Gastrocnemius medialis (tissue), 4 donors: Measurements from ENCODE around the gene KISS1R. TPM values are rescaled to one million over a fixed set of nuclear protein-coding genes. Genes with fewer than 3 reads are reported as not detected.

ENCODE experiments used
- ATAC-seq, 2 donors: fragments of 150-250 bp; one replicate each; pipeline ENCODE4 v1.9.1; 2016
- DNase-seq, 2 donors: peaks; one replicate each; pipeline ENCODE4 v3.0.0-alpha.2; 2019
- H3K27ac ChIP-seq, 4 donors: fragments of 200-600 bp; sonication (generic); 1 replicate in 1 of 4; 2 replicates in 3 of 4; pipeline ENCODE4 v1.5.1; 2016 to 2018; ENCODE audit warnings: mild to moderate bottlenecking in 2 of 4, moderate library complexity in 1 of 4
- H3K27me3 ChIP-seq, 3 donors: fragments of 200-600 bp; sonication (generic) in 2 of 3; 1 replicate in 1 of 3; 2 replicates in 2 of 3; pipeline versions ENCODE4 v1.5.1 to v1.6.0; 2016 to 2019; ENCODE audit warnings: mild to moderate bottlenecking in 1 of 3, moderate library complexity in 1 of 3
- H3K36me3 ChIP-seq, 2 donors: fragments of 200-600 bp; sonication (generic) in 1 of 2; one replicate each; pipeline ENCODE4 v1.5.1; 2017 to 2018
- H3K4me1 ChIP-seq, 2 donors: fragments of 200-600 bp; sonication (generic) in 1 of 2; one replicate each; pipeline ENCODE4 v1.5.1; 2016 to 2017; ENCODE audit warnings: mild to moderate bottlenecking in 2 of 2
- H3K4me3 ChIP-seq, 4 donors: fragments of 200-600 bp; sonication (generic) in 3 of 4; 1 replicate in 1 of 4; 2 replicates in 3 of 4; pipeline ENCODE4 v1.5.1; 2016 to 2019; ENCODE audit warnings: mild to moderate bottlenecking in 2 of 4
- H3K9me3 ChIP-seq, 3 donors: fragments of 200-600 bp; sonication (generic) in 2 of 3; 1 replicate in 1 of 3; 2 replicates in 2 of 3; pipeline ENCODE4 v1.5.1; 2016 to 2019
- POLR2A ChIP-seq, 2 donors: fragments of 450-650 bp; IDR thresholded peaks; one replicate each; pipeline ENCODE4 v1.6.1; 2017; ENCODE audit warnings: antibody characterized with exemption in 2 of 2, mild to moderate bottlenecking in 2 of 2, moderate library complexity in 2 of 2
- in situ Hi-C, 4 donors: fragments of 200-750 bp; cut with MboI; loops; one replicate each; pipeline versions ENCODE4 v1.15.0 to v1.8.0; 2017; ENCODE audit warnings: low sequenced_read_pairs in 4 of 4
- intact Hi-C: fragments of 100-400 bp; cut with DNase I; formaldehyde crosslinking; loops from one replicate; pipeline ENCODE4 v1.15.1; 2023; ENCODE audit warnings: low total_unique reads
- total RNA-seq, 4 donors: library from RNA; depleted of rRNA; stranded (reverse); fragments of >200 nt; gene quantifications; one replicate each; pipeline versions ENCODE4 v1.1.0 to v1.2.3, GENCODE V29; 2016
- TF ChIP-seq, protein P1 (sequence below), 5 experiments: fragments of 450-650 bp in 3 of 5; fragments of 200-600 bp in 2 of 5; sonication (generic) in 2 of 5; IDR thresholded peaks in 4 of 5; conservative IDR thresholded peaks in 1 of 5; 1 replicate in 4 of 5; 2 replicates in 1 of 5; pipeline ENCODE4 v1.5.1; 2016 to 2019; ENCODE audit warnings: antibody characterized with exemption in 5 of 5, mild to moderate bottlenecking in 3 of 5, moderate library complexity in 3 of 5

The KISS1R gene
- total RNA-seq, 4 donors from 2014 or later = not detected

DNA sequence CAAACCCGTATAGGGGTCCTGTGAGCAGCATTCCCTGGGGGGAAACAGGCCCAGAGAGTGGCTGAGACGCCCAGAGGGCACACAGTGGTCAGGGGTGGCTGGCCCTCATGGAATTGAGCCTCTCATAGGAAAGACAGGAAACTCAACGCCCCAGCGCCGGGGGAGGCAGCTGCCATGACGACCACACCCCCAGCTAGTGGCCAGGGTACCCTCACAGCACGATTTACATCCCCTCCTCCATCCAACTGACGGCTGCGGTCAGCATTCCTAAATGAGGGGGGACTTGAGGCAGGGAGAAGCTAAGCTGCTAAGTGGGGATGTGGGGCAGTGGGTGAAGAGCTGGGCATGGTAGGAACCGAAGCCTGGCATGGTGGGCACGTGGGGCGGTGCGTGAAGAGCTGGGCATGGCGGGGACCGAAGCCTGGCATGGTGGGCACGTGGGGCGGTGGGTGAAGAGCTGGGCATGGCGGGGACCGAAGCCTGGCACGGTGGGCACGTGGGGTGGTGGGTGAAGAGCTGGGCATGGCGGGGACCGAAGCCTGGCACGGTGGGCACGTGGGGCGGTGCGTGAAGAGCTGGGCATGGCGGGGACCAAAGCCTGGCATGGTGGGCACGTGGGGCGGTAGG is 34.1 kb upstream of the KISS1R start:
- Histone ChIP-seq H3K27ac (no peak overlapping the region), H3K4me3 (no peak overlapping the region), H3K4me1 (no peaks in the 10 kb centered on the region), H3K27me3 (no peaks in the 10 kb centered on the region), H3K36me3 (peaks cover 0 to 74% of the 10 kb centered on the region in 2 donors), H3K9me3 (no peaks in the 10 kb centered on the region)
- no peak for TF ChIP-seq POLR2A (IDR thresholded peaks at IDR 0.05)
- TF ChIP-seq, protein P1, sequence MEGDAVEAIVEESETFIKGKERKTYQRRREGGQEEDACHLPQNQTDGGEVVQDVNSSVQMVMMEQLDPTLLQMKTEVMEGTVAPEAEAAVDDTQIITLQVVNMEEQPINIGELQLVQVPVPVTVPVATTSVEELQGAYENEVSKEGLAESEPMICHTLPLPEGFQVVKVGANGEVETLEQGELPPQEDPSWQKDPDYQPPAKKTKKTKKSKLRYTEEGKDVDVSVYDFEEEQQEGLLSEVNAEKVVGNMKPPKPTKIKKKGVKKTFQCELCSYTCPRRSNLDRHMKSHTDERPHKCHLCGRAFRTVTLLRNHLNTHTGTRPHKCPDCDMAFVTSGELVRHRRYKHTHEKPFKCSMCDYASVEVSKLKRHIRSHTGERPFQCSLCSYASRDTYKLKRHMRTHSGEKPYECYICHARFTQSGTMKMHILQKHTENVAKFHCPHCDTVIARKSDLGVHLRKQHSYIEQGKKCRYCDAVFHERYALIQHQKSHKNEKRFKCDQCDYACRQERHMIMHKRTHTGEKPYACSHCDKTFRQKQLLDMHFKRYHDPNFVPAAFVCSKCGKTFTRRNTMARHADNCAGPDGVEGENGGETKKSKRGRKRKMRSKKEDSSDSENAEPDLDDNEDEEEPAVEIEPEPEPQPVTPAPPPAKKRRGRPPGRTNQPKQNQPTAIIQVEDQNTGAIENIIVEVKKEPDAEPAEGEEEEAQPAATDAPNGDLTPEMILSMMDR (IDR thresholded peaks at IDR 0.05 in 4 of 5, conservative IDR thresholded peaks at IDR 0.05 in 1 of 5) = no peak
- intact Hi-C loops (no loop called here), in situ Hi-C loops (no loop called here)
- DNase-seq = no peak
- no peak for ATAC-seq

DNA sequence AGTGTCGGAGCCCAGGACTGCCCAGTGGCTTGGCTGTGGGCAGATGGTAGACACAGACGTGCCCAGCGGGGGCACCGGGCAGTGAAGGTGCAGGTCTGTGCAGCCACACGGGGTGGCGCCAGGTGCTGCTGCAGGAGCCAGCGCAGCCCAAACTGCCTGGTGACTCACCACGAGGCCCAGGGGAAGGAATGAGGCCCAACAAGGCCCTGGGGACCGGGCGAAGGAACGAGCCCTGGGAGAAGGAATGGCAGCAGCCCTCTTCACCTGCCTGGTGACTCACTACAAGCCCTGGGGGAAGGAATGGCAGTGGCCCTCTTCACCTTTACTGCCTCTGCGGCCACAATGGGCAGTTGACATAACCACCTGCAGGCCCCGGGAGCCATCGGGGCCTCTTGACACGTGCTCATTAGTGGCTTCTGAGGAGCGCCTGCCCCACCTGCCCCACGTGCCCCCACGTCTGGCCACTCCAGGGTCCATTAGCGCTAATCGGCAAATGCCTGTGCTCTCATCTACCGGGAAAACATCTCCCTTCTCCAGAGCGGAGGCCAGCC is 33.4 kb upstream of the KISS1R start:
- no peak for ATAC-seq
- no peak overlapping the region for H3K27ac ChIP-seq
- no peak for TF ChIP-seq POLR2A (IDR thresholded peaks at IDR 0.05)
- TF ChIP-seq, protein P1 (IDR thresholded peaks at IDR 0.05 in 4 of 5, conservative IDR thresholded peaks at IDR 0.05 in 1 of 5) = no peak
- no peaks in the 10 kb centered on the region for H3K27me3 ChIP-seq
- no peaks in the 10 kb centered on the region for H3K9me3 ChIP-seq
- no peak for DNase-seq
- H3K36me3 ChIP-seq = peaks cover 0 to 74% of the 10 kb centered on the region in 2 donors
- intact Hi-C loops = no loop called here
- H3K4me1 ChIP-seq = no peaks in the 10 kb centered on the region
- no peak overlapping the region for H3K4me3 ChIP-seq
- in situ Hi-C loops = no loop called here

GRCh38 chr19:884420-885211 is 32.5 kb upstream of the KISS1R start:
- Histone ChIP-seq H3K4me3 (no peak overlapping the region), H3K27ac (no peak overlapping the region), H3K4me1 (no peaks in the 10 kb centered on the region), H3K36me3 (peaks cover 0 to 77% of the 10 kb centered on the region in 2 donors), H3K9me3 (no peaks in the 10 kb centered on the region), H3K27me3 (no peaks in the 10 kb centered on the region)
- intact Hi-C loops (no loop called here), in situ Hi-C loops (no loop called here)
- TF ChIP-seq, protein P1 (IDR thresholded peaks at IDR 0.05 in 4 of 5, conservative IDR thresholded peaks at IDR 0.05 in 1 of 5) = no peak
- no peak for TF ChIP-seq POLR2A (IDR thresholded peaks at IDR 0.05)
- no peak for ATAC-seq
- DNase-seq = no peak

GRCh38 chr19:885536-886224 is 31.5 kb upstream of the KISS1R start:
- no peak for TF ChIP-seq POLR2A (IDR thresholded peaks at IDR 0.05)
- TF ChIP-seq, protein P1 (IDR thresholded peaks at IDR 0.05 in 4 of 5, conservative IDR thresholded peaks at IDR 0.05 in 1 of 5) = no peak
- no peak for DNase-seq

More at GRCh38 chr19:885536-886224, 31.5 kb upstream of the KISS1R start:
- H3K9me3 ChIP-seq = no peaks in the 10 kb centered on the region
- in situ Hi-C loops = no loop called here
- H3K4me1 ChIP-seq = no peaks in the 10 kb centered on the region
- H3K27ac ChIP-seq = no peak overlapping the region
- intact Hi-C loops = no loop called here
- H3K27me3 ChIP-seq = no peaks in the 10 kb centered on the region
- H3K36me3 ChIP-seq = peaks cover 0 to 74% of the 10 kb centered on the region in 2 donors
- H3K4me3 ChIP-seq = no peak overlapping the region
- ATAC-seq = no peak
